GM15510 (cell line): ENCODE results near the gene EARS2.

Experiments
- POLR2A ChIP-seq: IDR thresholded peaks from 3 replicates; pipeline ENCODE4 v1.6.1; 2011; ENCODE audit warnings: borderline replicate concordance; ENCODE audit not compliant: insufficient read length; ENCODE audit errors: extremely low read depth

The EARS2 gene

DNA sequence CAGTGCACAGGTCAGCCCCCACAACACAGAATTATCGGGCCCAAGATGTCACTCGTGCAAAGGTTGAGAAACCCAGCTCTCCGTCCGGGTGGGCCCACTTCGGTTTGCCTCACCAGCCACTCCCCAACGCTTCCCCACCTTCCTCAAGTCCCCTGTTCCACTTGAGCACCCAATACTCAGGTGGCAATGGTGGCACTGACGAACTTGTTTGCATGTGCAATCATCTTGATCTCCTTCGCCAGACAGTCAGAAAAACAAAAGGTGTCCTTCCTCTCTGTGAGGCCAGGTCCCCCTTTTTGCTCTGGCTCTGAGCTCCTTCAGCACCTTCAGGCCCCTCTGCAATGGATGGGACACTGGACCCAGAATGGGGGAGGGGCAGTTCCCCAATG is 50.5 kb downstream of the EARS2 start:
- TF ChIP-seq POLR2A: no peak

DNA sequence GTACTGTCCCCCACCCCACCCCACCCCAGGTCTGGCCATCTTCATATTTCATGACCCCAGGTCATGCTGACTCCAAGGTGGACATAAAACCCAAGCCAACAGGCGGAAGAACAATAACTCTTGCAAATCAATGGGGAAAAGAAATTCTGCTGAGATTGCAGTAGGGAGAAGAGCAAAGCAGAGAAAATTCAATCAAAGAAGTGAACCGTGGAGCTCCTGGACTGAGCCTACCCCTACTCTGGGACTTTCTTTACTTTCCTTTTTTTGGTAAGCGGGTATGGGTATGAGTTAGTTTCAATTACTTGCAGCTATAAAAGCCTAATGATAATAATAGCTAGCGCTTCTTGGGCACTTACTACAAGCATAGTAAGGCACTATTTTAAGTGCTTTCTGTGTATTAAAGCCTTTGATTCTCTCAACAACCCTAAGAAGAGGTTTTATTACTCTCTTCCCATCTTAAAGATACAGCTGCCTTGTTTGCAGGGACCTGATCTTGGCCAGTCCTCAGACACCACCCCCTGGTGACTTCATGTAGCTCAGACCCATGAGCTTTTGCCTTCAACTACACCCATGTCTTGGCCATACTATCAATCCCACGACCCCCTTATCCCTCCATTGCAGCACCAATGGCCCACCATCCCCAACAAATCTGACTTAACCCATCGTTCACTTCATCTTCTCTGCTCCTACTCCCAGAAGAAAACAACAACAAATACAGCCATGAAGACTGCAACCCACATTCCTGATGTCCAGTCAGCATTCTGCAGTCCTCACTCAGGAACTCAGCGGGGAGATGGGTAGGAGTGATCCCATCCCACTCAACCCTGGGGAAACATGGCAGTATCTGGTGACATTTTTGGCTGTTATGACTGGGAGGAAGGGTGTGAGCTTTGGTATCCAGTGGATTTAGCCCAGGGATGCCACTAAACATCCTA is 51.2 kb downstream of the EARS2 start:
- no peak for TF ChIP-seq POLR2A

DNA sequence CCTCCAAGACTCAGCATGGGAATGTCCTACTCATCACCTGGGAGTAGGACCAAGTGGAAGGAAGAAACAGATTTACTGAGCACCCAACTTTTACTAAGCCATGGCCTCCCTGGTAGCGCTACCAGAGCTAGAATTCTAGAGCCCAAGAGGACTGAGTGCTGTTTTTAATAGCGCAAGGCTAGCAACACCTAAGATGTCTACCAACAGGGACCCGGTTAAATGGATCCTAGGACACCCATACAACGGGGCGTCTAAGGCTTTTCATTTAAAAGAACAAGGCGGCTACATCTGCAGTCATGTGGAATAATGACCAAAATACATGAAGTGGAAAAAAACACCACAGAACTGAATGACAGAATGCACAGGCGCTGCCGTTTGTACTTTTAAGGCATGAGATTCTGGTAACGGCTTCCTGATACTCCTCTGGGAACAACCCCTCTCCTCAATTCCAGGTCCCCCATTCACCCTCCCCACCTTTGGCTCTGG is 51.9 kb downstream of the EARS2 start:
- no peak for TF ChIP-seq POLR2A

DNA sequence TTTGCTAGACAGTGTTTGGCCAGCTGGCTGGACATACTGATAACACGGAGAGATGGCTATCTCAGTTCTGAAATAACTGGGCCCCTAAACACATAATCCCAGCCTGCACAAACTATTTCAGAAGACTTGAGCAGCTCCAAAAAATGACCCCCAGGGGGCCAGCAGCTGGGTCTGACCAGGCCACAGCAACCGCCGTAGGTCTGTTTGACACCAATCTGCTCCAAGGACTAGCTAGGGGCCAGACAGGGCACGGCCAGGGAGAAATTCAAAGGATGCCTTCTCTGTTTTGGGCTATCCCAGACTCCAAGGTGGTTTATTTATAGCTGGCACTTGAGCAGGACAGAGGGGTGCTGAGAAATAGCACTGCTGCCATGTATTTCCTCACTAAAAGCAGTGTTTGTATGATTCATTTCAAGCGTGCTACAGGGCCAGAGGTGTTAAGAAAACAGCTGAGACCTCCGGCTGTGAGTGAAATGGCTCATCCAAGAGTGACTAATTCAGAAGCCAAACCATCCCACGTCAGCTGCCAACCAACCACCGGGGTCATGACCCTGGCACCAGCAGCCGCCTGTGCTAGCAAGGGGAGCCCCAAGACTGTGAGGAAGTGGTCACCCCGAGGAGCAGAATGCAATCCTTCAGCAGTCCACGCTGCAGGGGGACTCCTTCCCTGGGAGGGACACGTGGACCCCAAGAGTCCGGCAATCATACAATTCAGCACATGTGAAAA is 52.5 kb downstream of the EARS2 start:
- no peak for TF ChIP-seq POLR2A

DNA sequence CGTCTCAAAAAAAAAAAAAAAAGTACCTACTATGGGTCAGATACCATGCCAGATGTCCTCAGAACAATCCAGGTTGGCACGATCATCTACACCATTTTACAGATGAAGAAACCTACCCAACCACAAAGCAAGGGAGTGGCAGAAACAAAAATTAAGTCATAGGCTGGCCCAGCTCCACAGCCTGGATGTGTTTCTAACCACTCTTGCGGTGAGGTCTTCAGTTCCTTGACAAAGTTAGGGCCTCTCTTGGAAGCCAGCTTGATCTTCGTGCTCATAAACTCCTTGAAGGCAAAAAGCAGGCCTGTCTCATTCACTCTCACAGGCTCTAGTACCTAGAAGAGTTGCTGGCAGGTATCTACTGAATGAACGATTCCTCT is 53.1 kb downstream of the EARS2 start:
- TF ChIP-seq POLR2A: no peak

DNA sequence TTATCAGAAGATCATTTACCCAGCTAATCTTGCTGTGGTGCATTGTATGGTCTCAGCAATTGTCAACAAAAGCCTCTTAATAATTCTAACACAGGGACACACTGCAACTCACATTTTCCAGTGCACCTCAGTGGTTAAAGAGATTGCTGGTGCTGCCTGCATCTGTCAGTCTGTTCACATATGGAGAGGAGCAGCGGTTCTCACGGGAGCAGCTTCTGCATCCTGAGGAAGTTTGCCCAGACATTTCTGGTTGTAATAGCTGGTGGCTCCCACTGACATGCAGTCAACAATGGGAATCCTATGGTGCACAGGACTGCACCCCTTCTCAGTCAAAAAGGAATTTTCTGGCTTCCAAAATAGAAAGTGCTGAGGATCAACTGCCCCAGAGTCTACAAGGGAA is 54.7 kb downstream of the EARS2 start:
- TF ChIP-seq POLR2A: no peak

DNA sequence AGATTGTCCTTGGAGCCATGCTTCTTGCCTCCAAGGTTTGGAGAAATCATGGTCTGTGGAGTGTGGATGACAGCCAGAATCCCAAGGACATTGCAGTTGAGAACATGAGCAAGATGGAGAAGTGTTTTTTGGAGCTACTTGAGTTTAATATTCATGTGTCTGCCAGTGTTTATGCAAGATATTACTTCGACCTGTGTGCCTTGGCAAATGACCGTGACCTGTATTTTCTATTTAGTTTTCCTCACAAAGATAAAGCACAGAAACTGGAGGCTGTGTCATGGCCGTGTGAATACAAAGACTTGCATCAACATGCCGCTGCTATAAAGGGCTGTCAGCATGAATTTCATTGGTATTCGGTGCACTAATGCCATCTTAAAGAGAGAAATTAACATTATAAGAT is 55.9 kb downstream of the EARS2 start:
- no peak for TF ChIP-seq POLR2A

DNA sequence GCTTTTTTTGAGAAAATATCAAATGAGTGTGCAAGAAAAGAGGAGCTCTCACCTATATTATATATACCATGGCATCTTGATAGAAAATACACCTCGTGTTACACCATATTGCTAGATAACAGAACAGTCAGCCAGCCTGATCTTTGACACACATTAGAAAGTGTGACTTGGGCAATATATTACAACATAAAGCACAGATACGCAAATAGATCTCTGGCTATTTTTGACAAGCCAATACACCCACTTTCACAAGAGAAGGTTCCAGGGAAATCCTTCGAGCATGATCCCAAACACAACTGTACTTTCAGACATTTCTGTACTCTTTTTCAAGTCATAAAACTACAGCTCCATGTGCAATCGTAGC is 56.3 kb downstream of the EARS2 start:
- no peak for TF ChIP-seq POLR2A

DNA sequence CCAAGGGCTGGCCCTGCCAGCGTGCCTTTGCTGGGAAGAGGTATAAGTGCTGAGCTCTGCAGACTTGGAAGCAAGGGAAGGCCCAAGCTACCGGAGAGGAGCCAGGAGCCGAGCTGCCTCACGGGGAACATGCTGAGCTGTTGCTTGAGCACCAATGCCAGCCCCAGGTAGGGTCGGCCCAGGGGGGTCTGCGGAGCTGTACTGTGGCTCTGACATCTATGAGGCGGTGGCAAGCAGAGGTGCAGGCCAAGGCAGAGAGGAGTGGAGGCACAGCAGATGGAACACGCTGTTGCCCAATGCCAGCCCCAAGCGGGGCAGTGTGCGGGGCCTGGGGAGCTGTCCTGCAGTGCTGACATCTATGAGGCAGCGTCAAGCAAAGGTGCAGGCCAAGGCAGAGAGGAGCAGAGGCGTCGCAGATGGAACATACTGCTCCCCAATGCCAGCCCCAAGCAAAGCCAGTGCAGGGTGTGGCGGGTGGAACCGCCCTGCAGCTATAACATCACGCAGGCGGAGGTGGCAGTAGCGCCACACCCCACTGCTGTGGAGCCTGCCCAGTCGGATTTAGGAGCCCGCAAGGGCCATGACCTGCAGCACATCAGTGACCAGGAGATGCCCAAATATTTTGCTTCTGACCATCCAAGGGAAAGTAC is 56.8 kb downstream of the EARS2 start:
- no peak for TF ChIP-seq POLR2A

DNA sequence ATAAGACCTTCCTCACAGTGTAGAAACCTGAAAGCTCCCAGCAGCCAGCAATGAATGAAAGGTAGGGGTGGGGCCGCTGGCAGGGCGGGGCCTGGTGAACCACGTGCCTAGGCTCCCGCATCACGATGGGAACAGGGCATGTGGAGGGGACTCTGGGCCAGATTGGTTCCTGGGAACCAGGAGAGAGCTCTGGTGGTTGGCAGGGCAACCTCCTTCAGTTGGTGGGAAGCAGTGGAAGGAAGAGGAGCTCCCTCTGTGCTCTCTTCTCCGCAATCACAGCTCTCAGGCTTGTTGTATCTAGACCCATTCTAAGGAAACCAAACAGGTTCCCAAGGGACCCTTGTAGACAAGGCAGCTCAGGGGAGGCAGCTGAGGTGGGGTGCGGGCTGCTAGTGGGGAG is 57.3 kb downstream of the EARS2 start:
- TF ChIP-seq POLR2A: no peak

DNA sequence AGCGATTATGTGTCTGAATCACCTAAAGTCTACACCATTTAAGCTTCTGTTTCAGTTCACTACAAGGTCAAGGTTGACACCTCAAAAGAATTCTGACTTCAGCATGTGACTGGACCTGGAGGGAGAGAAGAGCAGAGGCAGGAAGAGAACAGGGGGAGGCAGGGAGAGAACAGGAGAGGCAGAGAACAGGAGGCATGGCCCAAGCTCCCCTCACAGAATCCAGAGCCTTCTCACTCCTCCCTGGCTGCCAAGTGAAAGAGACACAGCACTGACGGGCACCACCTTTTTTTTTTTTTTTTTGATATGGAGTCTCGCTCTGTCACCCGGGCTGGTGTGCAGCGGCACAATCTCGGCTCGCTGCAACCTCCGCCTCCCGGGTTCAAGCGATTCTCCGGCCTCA is 58.3 kb downstream of the EARS2 start:
- TF ChIP-seq POLR2A: no peak

DNA sequence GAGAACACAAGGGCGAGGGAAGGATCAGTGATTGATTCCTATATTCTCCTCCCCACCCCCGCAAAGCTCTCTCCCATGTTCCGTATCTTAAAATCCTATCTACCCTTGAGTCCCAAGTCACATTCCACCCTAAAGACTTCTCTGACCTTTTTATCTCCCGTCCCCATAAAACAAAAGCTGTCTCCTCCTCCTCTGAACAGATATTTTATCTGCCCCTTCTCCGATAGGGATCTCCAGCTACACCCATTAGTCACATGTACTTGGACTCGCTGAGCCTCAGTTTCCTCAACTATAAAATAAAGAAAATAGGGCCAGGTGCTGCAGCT is 59.6 kb downstream of the EARS2 start:
- TF ChIP-seq POLR2A: no peak

DNA sequence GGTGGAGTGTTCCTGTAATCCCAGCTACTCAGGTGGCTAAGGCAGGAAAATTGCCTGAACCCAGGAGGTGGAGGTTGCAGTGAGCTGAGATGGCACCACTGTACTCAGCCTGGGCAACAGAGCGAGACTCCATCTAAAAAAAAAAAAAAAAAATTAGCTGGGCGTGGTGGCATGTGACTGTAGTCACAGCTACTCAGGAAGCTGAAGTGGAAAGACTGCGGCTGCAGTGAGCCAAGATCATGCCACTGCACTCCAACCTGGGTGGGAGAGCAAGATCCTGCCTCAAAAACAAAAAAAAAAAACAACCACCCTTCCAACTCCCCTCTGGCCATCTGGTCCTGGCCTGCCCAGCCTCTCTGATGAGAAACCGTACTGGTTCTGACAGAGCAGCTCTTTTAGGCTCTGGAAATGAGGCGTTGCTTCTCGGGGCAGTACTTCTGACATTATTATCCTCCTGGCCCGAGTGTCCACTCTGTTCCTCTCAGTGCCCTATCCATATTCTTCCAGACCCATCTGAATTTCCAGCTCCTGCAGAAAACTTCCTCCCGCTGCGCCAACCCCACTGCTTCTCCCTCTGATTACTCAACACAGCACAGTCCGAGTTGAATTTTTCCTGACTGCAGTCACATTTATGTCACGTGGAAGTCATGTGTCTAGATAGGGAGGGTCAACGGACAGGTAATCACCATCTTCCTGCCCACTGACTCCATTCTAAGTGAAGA is 60.2 kb downstream of the EARS2 start:
- TF ChIP-seq POLR2A: no peak

DNA sequence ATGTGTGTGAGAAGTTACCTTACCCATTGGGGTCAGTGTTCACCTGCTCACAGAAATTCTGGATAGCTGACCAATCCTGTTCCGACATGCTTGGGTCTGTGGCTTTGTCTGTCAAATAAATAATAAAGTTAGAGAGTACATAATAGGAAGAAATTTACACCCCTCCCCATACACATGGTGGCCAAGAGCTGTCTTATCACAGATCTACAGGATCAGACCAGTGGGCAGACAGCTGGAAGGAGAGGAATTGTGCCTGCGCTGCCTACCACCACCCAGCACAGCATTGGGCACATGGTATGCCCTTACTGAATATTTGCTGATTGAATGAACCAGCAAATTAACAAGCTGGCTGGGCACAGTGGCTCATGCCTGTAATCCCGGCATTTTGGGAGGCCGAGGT is 61.5 kb downstream of the EARS2 start:
- TF ChIP-seq POLR2A: no peak

DNA sequence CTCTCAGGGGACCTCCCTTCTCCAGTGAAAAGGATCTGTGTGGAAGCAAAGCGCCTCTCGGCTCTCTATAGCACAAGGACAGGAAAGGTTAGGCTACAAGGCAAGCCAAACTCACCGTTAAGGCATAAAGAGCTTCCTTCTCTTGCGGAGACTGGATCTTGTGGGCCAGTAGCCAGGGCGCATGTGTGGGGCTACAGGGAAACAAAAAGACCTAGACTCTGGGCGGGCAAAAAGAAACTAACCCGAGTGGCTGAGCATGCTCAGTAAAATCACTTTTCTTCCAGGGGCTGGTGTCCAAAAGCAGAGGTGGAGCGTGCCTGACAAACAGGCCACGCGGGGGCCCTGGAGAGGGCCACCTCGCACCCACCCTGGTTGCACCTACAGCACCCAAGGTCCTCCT is 63.0 kb downstream of the EARS2 start:
- TF ChIP-seq POLR2A: no peak
